GM23338 (cell line): ENCODE measurements around the gene TMEM219. TPM values are rescaled to one million over a fixed set of nuclear protein-coding genes. Genes with fewer than 3 reads are reported as not detected.

Source experiments
- ATAC-seq: fragments of 200-7000 bp; cut with Tn5 transposase; 3 replicates; pipeline ENCODE4 v1.9.1; 2020
- DNase-seq: peaks from one replicate; pipeline ENCODE4 v3.0.0-alpha.2; 2015; ENCODE audit warnings: low spot score
- H2AFZ ChIP-seq: fragments of 200-600 bp; sonication (generic); 2 replicates; pipeline ENCODE4 v1.8.0; 2016; ENCODE audit warnings: antibody characterized with exemption, mild to moderate bottlenecking, moderate library complexity
- H3F3A ChIP-seq: fragments of 200-600 bp; sonication (generic); replicated peaks from 2 replicates; pipeline ENCODE4 v1.8.0; 2017; ENCODE audit warnings: antibody characterized with exemption, mixed run types, low read depth
- H3K27ac ChIP-seq: fragments of 200-600 bp; sonication (generic); 2 replicates; pipeline ENCODE4 v1.6.1; 2016; ENCODE audit warnings: low read depth
- H3K27me3 ChIP-seq: fragments of 200-600 bp; sonication (generic); 2 replicates; pipeline ENCODE4 v1.8.0; 2016; ENCODE audit warnings: mild to moderate bottlenecking, mixed run types, moderate library complexity; ENCODE audit not compliant: insufficient read depth
- H3K36me3 ChIP-seq: fragments of 200-600 bp; sonication (generic); 2 replicates; pipeline ENCODE4 v1.8.0; 2016; ENCODE audit warnings: mild to moderate bottlenecking; ENCODE audit not compliant: insufficient read depth
- H3K4me1 ChIP-seq: fragments of 200-600 bp; sonication (generic); 2 replicates; pipeline ENCODE4 v1.8.0; 2016; ENCODE audit warnings: mild to moderate bottlenecking, moderate library complexity; ENCODE audit not compliant: insufficient read depth
- H3K4me2 ChIP-seq: fragments of 200-600 bp; sonication (generic); 2 replicates; pipeline ENCODE4 v1.7.1; 2017; ENCODE audit warnings: mixed run types
- H3K4me3 ChIP-seq: fragments of 200-600 bp; sonication (generic); 2 replicates; pipeline ENCODE4 v1.6.1; 2016; ENCODE audit warnings: mixed run types
- H3K79me2 ChIP-seq: fragments of 200-600 bp; sonication (generic); replicated peaks from 2 replicates; pipeline ENCODE4 v1.8.0; 2017; ENCODE audit warnings: mild to moderate bottlenecking; ENCODE audit not compliant: insufficient read depth
- H3K9me2 ChIP-seq: fragments of 200-600 bp; sonication (generic); 2 replicates; pipeline ENCODE4 v1.8.0; 2017; ENCODE audit not compliant: insufficient read depth
- H4K20me1 ChIP-seq: fragments of 200-600 bp; sonication (generic); replicated peaks from 2 replicates; pipeline ENCODE4 v1.8.0; 2017; ENCODE audit warnings: mild to moderate bottlenecking; ENCODE audit not compliant: insufficient read depth
- H3K27ac Mint-ChIP-seq: 2 replicates; pipeline ENCODE4 v1.8.0; 2020; ENCODE audit warnings: inconsistent platforms, mild to moderate bottlenecking, moderate library complexity, mixed read lengths
- H3K27me3 Mint-ChIP-seq: 3 replicates; pipeline ENCODE4 v1.8.0; 2022; ENCODE audit warnings: low read depth, mild to moderate bottlenecking, moderate library complexity, mixed read lengths, inconsistent platforms; ENCODE audit not compliant: insufficient read depth, poor library complexity
- H3K36me3 Mint-ChIP-seq: 3 replicates; pipeline ENCODE4 v1.8.0; 2021; ENCODE audit warnings: low read depth, mild to moderate bottlenecking, inconsistent platforms, moderate library complexity, mixed read lengths
- H3K4me1 Mint-ChIP-seq: 3 replicates; pipeline ENCODE4 v1.8.0; 2020; ENCODE audit warnings: mild to moderate bottlenecking, inconsistent platforms, mixed read lengths
- H3K4me3 Mint-ChIP-seq: 3 replicates; pipeline ENCODE4 v1.8.0; 2021; ENCODE audit warnings: moderate library complexity, mild to moderate bottlenecking, inconsistent platforms, mixed read lengths
- H3K9me3 Mint-ChIP-seq: 3 replicates; pipeline ENCODE4 v1.8.0; 2020; ENCODE audit warnings: moderate library complexity, mild to moderate bottlenecking, inconsistent platforms, mixed read lengths
- CREB1 ChIP-seq: fragments of 250-450 bp; sonication (Bioruptor Pico); IDR thresholded peaks from 2 replicates; pipeline ENCODE4 v1.5.0; 2020; ENCODE audit warnings: low read depth, mild to moderate bottlenecking, moderate library complexity
- CTCF ChIP-seq, 2 experiments: fragments of 200-600 bp in 1 of 2; sonication (generic) in 1 of 2; conservative IDR thresholded peaks; 2 replicates each; pipeline versions ENCODE4 v1.5.1 to v1.6.1; 2016 to 2017; ENCODE audit warnings: antibody characterized with exemption in 2 of 2, low read depth in 2 of 2, mild to moderate bottlenecking in 2 of 2, moderate library complexity in 1 of 2
- ETS1 ChIP-seq: IDR thresholded peaks from 2 replicates; pipeline ENCODE4 v1.6.1; 2016; ENCODE audit warnings: antibody characterized with exemption
- EZH2 ChIP-seq: fragments of 200-600 bp; sonication (generic); IDR thresholded peaks from one replicate; pipeline ENCODE4 v1.8.0; 2017; ENCODE audit warnings: antibody characterized with exemption, mild to moderate bottlenecking, low read depth; ENCODE audit not compliant: unreplicated experiment
- EZH2phosphoT487 ChIP-seq: fragments of 200-600 bp; sonication (generic); IDR thresholded peaks from one replicate; pipeline ENCODE4 v1.8.1; 2018; ENCODE audit warnings: antibody characterized with exemption; ENCODE audit not compliant: unreplicated experiment
- JUNB ChIP-seq: IDR thresholded peaks from one replicate; pipeline ENCODE4 v1.6.1; 2016; ENCODE audit warnings: antibody characterized with exemption; ENCODE audit not compliant: unreplicated experiment
- NANOG ChIP-seq: IDR thresholded peaks from 2 replicates; pipeline ENCODE4 v1.6.1; 2016; ENCODE audit warnings: antibody characterized with exemption, borderline replicate concordance
- POLR2AphosphoS5 ChIP-seq: IDR thresholded peaks from 2 replicates; pipeline ENCODE4 v1.6.1; 2016; ENCODE audit warnings: antibody characterized with exemption, low read depth
- REST ChIP-seq: IDR thresholded peaks from one replicate; pipeline ENCODE4 v1.6.1; 2018; ENCODE audit warnings: antibody characterized with exemption; ENCODE audit not compliant: unreplicated experiment
- STAT1 ChIP-seq: IDR thresholded peaks from one replicate; pipeline ENCODE4 v1.6.1; 2016; ENCODE audit warnings: antibody characterized with exemption; ENCODE audit not compliant: unreplicated experiment
- ZNF114 ChIP-seq: fragments of 250-450 bp; sonication (Bioruptor Pico); IDR thresholded peaks from 2 replicates; pipeline ENCODE4 v1.5.0; 2020; ENCODE audit warnings: mild to moderate bottlenecking, moderate library complexity
- ZNF331 ChIP-seq: fragments of 250-450 bp; sonication (Bioruptor Pico); IDR thresholded peaks from 2 replicates; pipeline ENCODE4 v1.5.0; 2020; ENCODE audit warnings: low read depth, mild to moderate bottlenecking, moderate library complexity
- ZNF462 ChIP-seq: fragments of 250-450 bp; sonication (Bioruptor Pico); IDR thresholded peaks from 2 replicates; pipeline ENCODE4 v1.5.0; 2020; ENCODE audit warnings: mild to moderate bottlenecking, moderate library complexity
- polyA plus RNA-seq: library from polyadenylated mRNA; unstranded; fragments of >200 nt; fragmentation: Nextera tagmentation; extraction: Ambion mirVana; gene quantifications from 2 replicates; pipeline ENCODE4 v1.2.1, GENCODE V29; 2016
- total RNA-seq: library from RNA; depleted of rRNA; stranded (reverse); fragments of >200 nt; shearing (Covaris generic); gene quantifications from 2 replicates; pipeline ENCODE4 v1.2.3, GENCODE V29; 2014

TMEM219 gene
- total and polyA plus RNA-seq, 2 experiments from 2014 or later, result 50.0 to 82.3 TPM

DNA sequence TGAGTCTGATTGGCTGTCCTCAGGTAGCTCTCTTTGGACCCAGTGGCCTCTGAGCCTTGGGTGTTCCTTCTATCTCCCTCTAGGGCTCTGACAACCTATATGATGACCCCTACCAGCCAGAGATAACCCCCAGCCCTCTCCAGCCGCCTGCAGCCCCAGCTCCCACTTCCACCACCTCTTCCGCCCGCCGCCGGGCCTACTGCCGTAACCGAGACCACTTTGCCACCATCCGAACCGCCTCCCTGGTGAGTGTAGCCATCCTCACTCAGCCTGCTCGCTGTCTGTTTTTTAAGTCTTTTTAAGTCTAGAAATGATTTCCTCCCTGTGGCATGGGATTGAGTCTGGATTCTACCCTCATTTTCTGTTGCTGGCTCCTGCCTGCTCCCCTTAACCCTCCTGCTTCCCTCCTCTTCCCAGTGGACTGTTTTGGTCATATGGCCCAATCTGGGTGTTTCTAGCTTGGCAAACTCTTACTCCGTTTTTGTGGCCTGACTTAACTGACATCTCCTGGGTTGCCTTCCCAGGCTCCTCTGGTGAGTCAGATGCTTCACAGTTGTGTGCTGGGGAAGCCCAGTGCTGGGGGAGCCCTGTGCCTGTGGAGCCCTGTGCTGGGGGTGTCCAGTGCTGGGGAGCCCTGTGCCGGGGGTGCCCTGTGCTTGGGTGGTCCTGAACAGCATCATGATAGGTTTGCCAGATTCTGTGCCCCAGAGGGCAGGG is 21.7 kb downstream of the TMEM219 start:
- Histone ChIP-seq H3K27ac (no peak overlapping the region), H2AFZ (no peak overlapping the region), H3F3A (no peaks in the 10 kb centered on the region), H3K27me3 (no peaks in the 10 kb centered on the region), H4K20me1 (no peaks in the 10 kb centered on the region; the same call in 1 of the 2 replicates), H3K79me2 (no peaks in the 10 kb centered on the region), H3K4me2 (no peak overlapping the region), H3K9me2 (no peaks in the 10 kb centered on the region), H3K4me3 (no peak overlapping the region), H3K4me1 (no peaks in the 10 kb centered on the region), H3K36me3 (peaks cover 29% of the 10 kb centered on the region)
- Mint-ChIP-seq H3K27ac (no peak overlapping the region), H3K9me3 (no peaks in the 10 kb centered on the region; the same call in 2 of the 3 replicates), H3K36me3 (peaks cover 69% of the 10 kb centered on the region), H3K4me1 (no peaks in the 10 kb centered on the region; the same call in 2 of the 3 replicates), H3K27me3 (peaks cover 5% of the 10 kb centered on the region), H3K4me3 (no peak overlapping the region; the same call in 2 of the 3 replicates)
- no peak for DNase-seq
- TF ChIP-seq CREB1 (CRISPR knock-in tag) (no peak), ZNF331 (CRISPR knock-in tag) (no peak), POLR2AphosphoS5 (no peak), REST (no peak), EZH2phosphoT487 (no peak), CTCF (conservative IDR thresholded peaks at IDR 0.05; ENCODE audit: low read depth in 2 of 2) (no peak), NANOG (no peak), JUNB (no peak), EZH2 (no peak), ZNF462 (CRISPR knock-in tag) (no peak), ETS1 (no peak), ZNF114 (no peak), STAT1 (no peak)
- no peak for ATAC-seq
